Smooth muscle cell (in vitro differentiated cells): ENCODE measurements around the gene GRB7. TPM values are rescaled to one million over a fixed set of nuclear protein-coding genes. Genes with fewer than 3 reads are reported as not detected.
A peak's percentile ranks its signal among the peaks of the same experiment; 100 is the strongest.

Source experiments
- DNase-seq: peaks from one replicate; lab custom pipeline; 2025; ENCODE audit not compliant: unreplicated experiment; lab: John Stamatoyannopoulos, UW
- H2AFZ ChIP-seq: fragments of 200-600 bp; sonication (generic); 2 replicates; pipeline ENCODE4 v1.6.0; 2016; ENCODE audit warnings: antibody characterized with exemption, low read depth, mild to moderate bottlenecking
- H3F3A ChIP-seq: fragments of 200-600 bp; sonication (generic); 2 replicates; pipeline ENCODE4 v1.6.0; 2017; ENCODE audit warnings: antibody characterized with exemption, low read depth
- H3K27ac ChIP-seq: fragments of 200-600 bp; sonication (generic); 2 replicates; pipeline ENCODE4 v1.5.1; 2016; ENCODE audit warnings: low read depth, mild to moderate bottlenecking
- H3K27me3 ChIP-seq: fragments of 200-600 bp; sonication (generic); 2 replicates; pipeline ENCODE4 v1.6.1; 2016; ENCODE audit warnings: low read depth, mild to moderate bottlenecking
- H3K36me3 ChIP-seq: fragments of 200-600 bp; sonication (generic); 2 replicates; pipeline ENCODE4 v1.5.1; 2016; ENCODE audit warnings: low read depth
- H3K4me1 ChIP-seq: fragments of 200-600 bp; sonication (generic); 2 replicates; pipeline ENCODE4 v1.5.1; 2016; ENCODE audit warnings: low read depth
- H3K4me2 ChIP-seq: fragments of 200-600 bp; sonication (generic); 2 replicates; pipeline ENCODE4 v1.6.0; 2016; ENCODE audit warnings: mild to moderate bottlenecking
- H3K4me3 ChIP-seq: fragments of 200-600 bp; sonication (generic); 2 replicates; pipeline ENCODE4 v1.5.1; 2016; ENCODE audit warnings: mild to moderate bottlenecking
- H3K79me2 ChIP-seq: fragments of 200-600 bp; sonication (generic); 2 replicates; pipeline ENCODE4 v1.6.0; 2016; ENCODE audit warnings: low read depth, mild to moderate bottlenecking
- H3K9ac ChIP-seq: fragments of 200-600 bp; sonication (generic); 2 replicates; pipeline ENCODE4 v1.6.0; 2016; ENCODE audit warnings: low read depth
- H3K9me3 ChIP-seq: fragments of 200-600 bp; sonication (generic); replicated peaks from 2 replicates; pipeline ENCODE4 v1.5.1; 2016; ENCODE audit warnings: low read depth
- H4K20me1 ChIP-seq: fragments of 200-600 bp; sonication (generic); 2 replicates; pipeline ENCODE4 v1.6.0; 2016; ENCODE audit warnings: low read depth
- CTCF ChIP-seq: fragments of 200-600 bp; sonication (generic); IDR thresholded peaks from 2 replicates; pipeline ENCODE4 v1.5.1; 2017; ENCODE audit warnings: borderline replicate concordance, mild to moderate bottlenecking, antibody characterized with exemption; ENCODE audit not compliant: insufficient read depth, poor library complexity, severe bottlenecking
- WGBS: methylation state at CpG from one replicate; pipeline ENCODE4 v1.1.7; 2016; ENCODE audit warnings: low lambda C conversion rate; 5-methylcytosine and 5-hydroxymethylcytosine counted together
- polyA plus RNA-seq: library from polyadenylated mRNA; unstranded; fragments of >200 nt; fragmentation: Nextera tagmentation; extraction: Ambion mirVana; gene quantifications from 2 replicates; pipeline ENCODE4 v1.2.1, GENCODE V29; 2016
- total RNA-seq: library from RNA; depleted of rRNA; stranded (reverse); fragments of >200 nt; gene quantifications from 2 replicates; pipeline ENCODE4 v1.2.3, GENCODE V29; 2014

Gene GRB7
- total and polyA plus RNA-seq, 2 experiments from 2014 or later: 2.7 to 4.1 TPM

- Histone ChIP-seq H3K4me2 (peak within 1 kb of the TSS; percentile 92), H3F3A (no peaks in the 10 kb centered on the region), H3K4me1 (peaks cover 32% of the 10 kb centered on the region), H3K4me3 (peak within 1 kb of the TSS; percentile 91), H3K27me3 (no peaks in the 10 kb centered on the region), H3K27ac (no peak within 1 kb of the TSS), H3K36me3 (no peaks in the 10 kb centered on the region), H3K9ac (peak within 1 kb of the TSS; percentile 72), H3K79me2 (peaks cover 34% of the 10 kb centered on the region), H3K9me3 (no peaks in the 10 kb centered on the region), H2AFZ (peak within 1 kb of the TSS; percentile 90), H4K20me1 (peaks cover 38% of the 10 kb centered on the region)
- 1% methylated on average over 16 of the region's 20 CpGs for WGBS
- no peak for TF ChIP-seq CTCF
- peak; percentile 43 for DNase-seq
Measured at GRCh38 chr17:39699818-39700147, 38.0 kb upstream of the GRB7 start, which contains the start of gene ERBB2. ERBB2 (plus strand) TSS chr17:39700064; CDS start chr17:39700239, 175 bp downstream.

- H2AFZ ChIP-seq: peak overlapping the region; percentile 90
- peaks cover 34% of the 10 kb centered on the region for H3K79me2 ChIP-seq
- no peaks in the 10 kb centered on the region for H3F3A ChIP-seq
- peak overlapping the region; percentile 91 for H3K4me3 ChIP-seq
- TF ChIP-seq CTCF: no peak
- no peaks in the 10 kb centered on the region for H3K9me3 ChIP-seq
- peaks cover 44% of the 10 kb centered on the region for H4K20me1 ChIP-seq
- H3K27ac ChIP-seq: no peak overlapping the region
- WGBS: under 1% methylated on average over 34 of the region's 57 CpGs
- DNase-seq: peak; percentile 43
- H3K4me2 ChIP-seq: peak overlapping the region; percentile 92
- peak overlapping the region; percentile 72 for H3K9ac ChIP-seq
- peaks cover 32% of the 10 kb centered on the region for H3K4me1 ChIP-seq
- H3K36me3 ChIP-seq: no peaks in the 10 kb centered on the region
- H3K27me3 ChIP-seq: no peaks in the 10 kb centered on the region
Measured at GRCh38 chr17:39700148-39700987, 37.4 kb upstream of the GRB7 start.

- Histone ChIP-seq H3F3A (no peaks in the 10 kb centered on the region), H3K4me2 (peak overlapping the region; percentile 92), H3K4me1 (peaks cover 27% of the 10 kb centered on the region), H2AFZ (no peak overlapping the region), H4K20me1 (peaks cover 52% of the 10 kb centered on the region), H3K36me3 (no peaks in the 10 kb centered on the region), H3K27me3 (no peaks in the 10 kb centered on the region), H3K4me3 (peak overlapping the region; percentile 91), H3K9me3 (no peaks in the 10 kb centered on the region), H3K79me2 (peaks cover 36% of the 10 kb centered on the region), H3K27ac (no peak overlapping the region), H3K9ac (no peak overlapping the region)
- DNase-seq: no peak
- no peak for TF ChIP-seq CTCF
- WGBS: 23% methylated on average over 10 of the region's 10 CpGs
Measured at GRCh38 chr17:39701012-39701783, 36.5 kb upstream of the GRB7 start.
